Occipital lobe (tissue), 2 donors: ENCODE measurements around the gene PCDHGA9. TPM values are rescaled to one million over a fixed set of nuclear protein-coding genes. Genes with fewer than 3 reads are reported as not detected.
"Not testable (repeated sequence)": the region's sequence is repeated elsewhere in the genome, so short reads cannot be mapped to it uniquely, and the experiment has no call there.

Experiments used
- DNase-seq: peaks from one replicate; lab custom pipeline; 2025; lab: John Stamatoyannopoulos, UW
- total RNA-seq: library from RNA; depleted of rRNA; stranded (reverse); fragments of >200 nt; gene quantifications from one replicate; pipeline ENCODE4 v1.2.3, GENCODE V29; 2014

PCDHGA9 gene
- total RNA-seq, 1 donor from 2014 or later = 11.9 TPM

- DNase-seq = no peak
Measured at GRCh38 chr5:141413540-141414069, 11.0 kb downstream of the PCDHGA9 start.

DNA sequence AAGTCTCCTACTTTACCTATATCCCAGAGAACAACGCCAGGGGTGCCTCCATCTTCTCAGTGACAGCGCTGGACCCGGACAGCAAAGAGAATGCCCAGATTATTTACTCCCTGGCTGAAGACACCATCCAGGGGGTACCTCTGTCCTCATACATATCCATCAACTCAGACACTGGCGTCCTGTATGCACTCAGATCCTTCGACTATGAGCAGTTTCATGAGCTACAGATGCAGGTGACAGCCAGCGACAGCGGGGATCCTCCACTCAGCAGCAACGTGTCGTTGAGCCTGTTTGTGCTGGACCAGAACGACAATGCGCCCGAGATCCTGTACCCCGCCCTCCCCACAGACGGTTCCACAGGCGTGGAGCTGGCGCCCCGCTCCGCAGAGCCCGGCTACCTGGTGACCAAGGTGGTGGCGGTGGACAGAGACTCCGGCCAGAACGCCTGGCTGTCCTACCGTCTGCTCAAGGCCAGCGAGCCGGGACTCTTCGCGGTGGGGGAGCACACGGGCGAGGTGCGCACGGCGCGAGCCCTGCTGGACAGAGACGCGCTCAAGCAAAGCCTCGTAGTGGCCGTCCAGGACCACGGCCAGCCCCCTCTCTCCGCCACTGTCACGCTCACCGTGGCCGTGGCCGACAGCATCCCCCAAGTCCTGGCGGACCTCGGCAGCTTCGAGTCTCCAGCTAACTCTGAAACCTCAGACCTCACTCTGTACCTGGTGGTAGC is 12.1 kb downstream of the PCDHGA9 start:
- DNase-seq = not testable (repeated sequence)

DNA sequence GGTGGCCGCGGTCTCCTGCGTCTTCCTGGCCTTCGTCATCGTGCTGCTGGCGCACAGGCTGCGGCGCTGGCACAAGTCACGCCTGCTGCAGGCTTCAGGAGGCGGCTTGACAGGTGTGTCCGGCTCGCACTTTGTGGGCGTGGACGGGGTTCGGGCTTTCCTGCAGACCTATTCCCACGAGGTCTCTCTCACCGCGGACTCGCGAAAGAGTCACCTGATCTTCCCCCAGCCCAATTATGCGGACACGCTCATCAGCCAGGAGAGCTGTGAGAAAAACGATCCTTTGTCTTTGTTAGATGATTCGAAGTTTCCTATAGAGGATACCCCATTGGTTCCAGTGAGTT is 12.7 kb downstream of the PCDHGA9 start:
- DNase-seq = not testable (repeated sequence)

GRCh38 chr5:141417494-141418172 is 15.1 kb downstream of the PCDHGA9 start, which contains the start of gene PCDHGB7:
TSS of gene PCDHGB7 (plus strand) at chr5:141417677. CDS start at chr5:141417860, 183 bp downstream.
- not testable (repeated sequence) for DNase-seq

DNA sequence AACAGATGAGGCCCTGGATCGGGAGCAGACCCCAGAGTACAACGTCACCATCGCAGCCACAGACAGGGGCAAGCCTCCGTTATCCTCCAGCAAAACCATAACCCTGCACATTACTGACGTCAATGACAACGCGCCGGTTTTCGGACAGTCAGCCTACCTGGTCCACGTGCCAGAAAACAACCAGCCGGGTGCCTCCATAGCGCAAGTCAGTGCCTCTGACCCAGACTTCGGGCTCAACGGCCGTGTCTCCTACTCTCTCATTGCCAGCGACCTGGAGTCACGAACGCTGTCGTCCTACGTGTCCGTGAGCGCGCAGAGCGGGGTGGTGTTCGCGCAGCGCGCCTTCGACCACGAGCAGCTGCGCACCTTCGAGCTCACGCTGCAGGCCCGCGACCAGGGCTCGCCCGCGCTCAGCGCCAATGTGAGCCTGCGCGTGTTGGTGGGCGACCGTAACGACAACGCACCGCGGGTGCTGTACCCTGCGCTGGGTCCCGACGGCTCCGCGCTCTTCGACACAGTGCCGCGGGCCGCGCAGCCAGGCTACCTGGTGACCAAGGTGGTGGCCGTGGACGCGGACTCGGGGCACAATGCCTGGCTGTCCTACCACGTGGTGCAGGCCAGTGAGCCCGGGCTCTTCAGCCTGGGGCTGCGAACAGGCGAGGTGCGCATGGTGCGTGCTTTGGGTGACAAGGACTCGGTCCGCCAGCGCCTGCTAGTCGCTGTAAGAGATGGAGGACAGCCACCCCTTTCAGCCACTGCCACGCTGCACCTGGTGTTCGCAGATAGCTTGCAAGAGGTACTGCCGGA is 16.7 kb downstream of the PCDHGA9 start:
- no peak for DNase-seq

DNA sequence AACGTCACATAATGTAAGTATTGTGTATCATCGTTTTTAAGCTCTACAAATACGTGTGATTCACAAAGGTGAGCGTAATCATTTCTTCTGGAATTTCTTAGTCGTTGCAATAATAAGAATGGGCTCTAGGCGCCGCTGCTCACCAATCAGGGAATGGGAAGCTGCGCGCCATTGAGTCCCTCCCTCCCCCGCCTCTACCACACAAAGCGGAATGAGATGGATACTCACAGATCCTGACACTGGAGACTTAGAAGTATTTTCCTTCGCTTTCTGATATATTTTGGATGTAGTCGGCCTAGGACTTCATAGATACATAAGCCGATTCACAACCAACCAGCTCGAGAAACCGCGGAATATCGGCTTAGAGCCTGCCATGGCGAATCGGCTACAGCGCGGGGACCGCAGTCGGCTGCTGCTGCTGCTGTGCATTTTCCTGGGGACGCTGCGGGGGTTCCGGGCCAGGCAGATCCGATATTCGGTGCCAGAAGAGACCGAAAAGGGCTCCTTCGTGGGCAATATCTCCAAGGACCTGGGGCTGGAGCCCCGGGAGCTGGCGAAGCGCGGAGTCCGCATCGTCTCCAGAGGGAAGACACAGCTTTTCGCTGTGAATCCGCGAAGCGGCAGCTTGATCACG is 18.4 kb downstream of the PCDHGA9 start, which contains the start of gene PCDHGA11:
Gene PCDHGA11 (plus strand): TSS at position 197 of the 634 bp plus-strand sequence. CDS start 177 bp downstream, at position 374.
- no peak for DNase-seq

- no peak for DNase-seq
Measured at GRCh38 chr5:141421489-141421855, 18.9 kb downstream of the PCDHGA9 start.

DNA sequence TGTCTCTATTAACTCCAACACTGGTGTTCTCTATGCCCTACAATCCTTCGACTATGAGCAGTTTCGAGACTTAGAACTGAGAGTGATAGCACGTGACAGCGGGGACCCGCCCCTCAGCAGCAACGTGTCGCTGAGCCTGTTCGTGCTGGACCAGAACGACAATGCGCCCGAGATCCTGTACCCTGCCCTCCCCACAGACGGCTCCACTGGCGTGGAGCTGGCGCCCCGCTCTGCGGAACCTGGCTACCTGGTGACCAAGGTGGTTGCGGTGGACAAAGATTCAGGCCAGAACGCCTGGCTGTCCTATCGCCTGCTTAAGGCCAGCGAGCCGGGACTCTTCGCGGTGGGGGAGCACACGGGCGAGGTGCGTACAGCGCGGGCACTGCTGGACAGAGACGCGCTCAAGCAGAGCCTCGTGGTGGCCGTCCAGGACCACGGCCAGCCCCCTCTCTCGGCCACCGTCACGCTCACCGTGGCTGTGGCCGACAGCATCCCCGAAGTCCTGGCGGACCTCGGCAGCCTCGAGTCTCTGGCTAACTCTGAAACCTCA is 20.2 kb downstream of the PCDHGA9 start:
- DNase-seq = no peak

DNA sequence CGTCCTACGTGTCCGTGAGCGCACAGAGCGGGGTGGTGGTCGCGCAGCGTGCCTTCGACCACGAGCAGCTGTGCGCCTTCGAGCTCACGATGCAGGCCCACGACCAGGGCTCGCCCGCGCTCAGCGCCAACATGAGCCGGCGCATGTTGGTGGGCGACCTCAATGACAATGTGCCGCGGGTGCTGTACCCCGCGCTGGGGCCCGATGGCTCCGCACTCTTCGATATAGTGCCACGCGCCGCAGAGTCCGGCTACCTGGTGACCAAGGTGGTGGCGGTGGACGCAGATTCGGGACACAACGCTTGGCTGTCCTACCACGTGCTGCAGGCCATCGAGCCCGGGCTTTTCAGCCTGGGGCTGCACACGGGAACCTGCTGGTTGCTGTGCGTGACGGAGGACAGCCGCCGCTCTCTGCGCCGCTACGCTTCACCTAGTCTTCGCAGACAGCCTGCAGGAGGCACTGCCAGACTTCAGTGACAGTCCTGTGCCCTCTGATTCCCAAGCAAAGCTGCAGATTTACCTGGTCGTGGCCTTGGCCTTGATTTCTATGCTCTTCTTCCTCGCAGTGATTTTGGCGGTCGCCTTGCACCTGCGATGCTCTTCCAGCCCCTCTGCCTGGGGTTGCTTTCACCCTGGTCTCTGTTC is 25.3 kb downstream of the PCDHGA9 start:
- no peak for DNase-seq

DNA sequence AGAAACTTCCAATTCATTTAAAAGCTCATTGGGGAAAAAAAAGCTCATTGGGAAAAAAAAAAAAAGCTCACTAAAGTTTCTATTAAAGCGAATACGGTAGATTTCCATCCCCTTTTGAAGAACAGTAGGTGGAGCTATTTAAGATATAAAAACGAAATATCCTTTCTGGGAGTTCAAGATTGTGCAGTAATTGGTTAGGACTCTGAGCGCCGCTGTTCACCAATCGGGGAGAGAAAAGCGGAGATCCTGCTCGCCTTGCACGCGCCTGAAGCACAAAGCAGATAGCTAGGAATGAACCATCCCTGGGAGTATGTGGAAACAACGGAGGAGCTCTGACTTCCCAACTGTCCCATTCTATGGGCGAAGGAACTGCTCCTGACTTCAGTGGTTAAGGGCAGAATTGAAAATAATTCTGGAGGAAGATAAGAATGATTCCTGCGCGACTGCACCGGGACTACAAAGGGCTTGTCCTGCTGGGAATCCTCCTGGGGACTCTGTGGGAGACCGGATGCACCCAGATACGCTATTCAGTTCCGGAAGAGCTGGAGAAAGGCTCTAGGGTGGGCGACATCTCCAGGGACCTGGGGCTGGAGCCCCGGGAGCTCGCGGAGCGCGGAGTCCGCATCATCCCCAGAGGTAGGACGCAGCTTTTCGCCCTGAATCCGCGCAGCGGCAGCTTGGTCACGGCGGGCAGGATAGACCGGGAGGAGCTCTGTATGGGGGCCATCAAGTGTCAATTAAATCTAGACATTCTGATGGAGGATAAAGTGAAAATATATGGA is 27.9 kb downstream of the PCDHGA9 start, which contains the start of gene PCDHGA12:
Gene PCDHGA12 (plus strand): TSS at position 176 of the 782 bp plus-strand sequence. CDS start 253 bp downstream, at position 429.
- no peak for DNase-seq

DNA sequence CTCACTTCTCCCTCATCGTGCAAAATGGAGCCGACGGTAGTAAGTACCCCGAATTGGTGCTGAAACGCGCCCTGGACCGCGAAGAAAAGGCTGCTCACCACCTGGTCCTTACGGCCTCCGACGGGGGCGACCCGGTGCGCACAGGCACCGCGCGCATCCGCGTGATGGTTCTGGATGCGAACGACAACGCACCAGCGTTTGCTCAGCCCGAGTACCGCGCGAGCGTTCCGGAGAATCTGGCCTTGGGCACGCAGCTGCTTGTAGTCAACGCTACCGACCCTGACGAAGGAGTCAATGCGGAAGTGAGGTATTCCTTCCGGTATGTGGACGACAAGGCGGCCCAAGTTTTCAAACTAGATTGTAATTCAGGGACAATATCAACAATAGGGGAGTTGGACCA is 28.7 kb downstream of the PCDHGA9 start:
- DNase-seq = no peak

DNA sequence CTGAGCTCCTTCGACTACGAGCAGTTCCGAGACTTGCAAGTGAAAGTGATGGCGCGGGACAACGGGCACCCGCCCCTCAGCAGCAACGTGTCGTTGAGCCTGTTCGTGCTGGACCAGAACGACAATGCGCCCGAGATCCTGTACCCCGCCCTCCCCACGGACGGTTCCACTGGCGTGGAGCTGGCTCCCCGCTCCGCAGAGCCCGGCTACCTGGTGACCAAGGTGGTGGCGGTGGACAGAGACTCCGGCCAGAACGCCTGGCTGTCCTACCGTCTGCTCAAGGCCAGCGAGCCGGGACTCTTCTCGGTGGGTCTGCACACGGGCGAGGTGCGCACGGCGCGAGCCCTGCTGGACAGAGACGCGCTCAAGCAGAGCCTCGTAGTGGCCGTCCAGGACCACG is 29.7 kb downstream of the PCDHGA9 start:
- DNase-seq = not testable (repeated sequence)

DNA sequence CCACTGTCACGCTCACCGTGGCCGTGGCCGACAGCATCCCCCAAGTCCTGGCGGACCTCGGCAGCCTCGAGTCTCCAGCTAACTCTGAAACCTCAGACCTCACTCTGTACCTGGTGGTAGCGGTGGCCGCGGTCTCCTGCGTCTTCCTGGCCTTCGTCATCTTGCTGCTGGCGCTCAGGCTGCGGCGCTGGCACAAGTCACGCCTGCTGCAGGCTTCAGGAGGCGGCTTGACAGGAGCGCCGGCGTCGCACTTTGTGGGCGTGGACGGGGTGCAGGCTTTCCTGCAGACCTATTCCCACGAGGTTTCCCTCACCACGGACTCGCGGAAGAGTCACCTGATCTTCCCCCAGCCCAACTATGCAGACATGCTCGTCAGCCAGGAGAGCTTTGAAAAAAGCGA is 30.1 kb downstream of the PCDHGA9 start:
- DNase-seq = not testable (repeated sequence)

DNA sequence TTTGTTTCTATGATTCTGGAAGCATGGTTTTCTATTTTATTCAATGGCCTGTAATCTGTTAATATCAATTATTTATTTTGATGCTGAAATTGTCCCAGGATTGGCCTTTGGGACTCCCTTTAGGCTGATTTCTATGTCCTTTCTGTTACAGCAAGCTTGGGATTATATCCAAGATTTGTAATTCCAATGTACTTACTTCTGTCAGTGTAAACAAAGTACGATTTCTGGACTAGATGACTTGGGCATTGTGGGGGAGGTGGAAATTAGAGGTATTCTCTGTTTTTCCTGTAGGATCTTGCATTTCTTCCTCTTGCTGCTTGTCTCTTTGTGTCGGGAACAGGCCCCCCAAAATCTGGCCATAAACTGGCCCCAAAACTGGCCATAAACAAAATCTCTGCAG is 31.4 kb downstream of the PCDHGA9 start:
- no peak for DNase-seq

- no peak for DNase-seq
Measured at GRCh38 chr5:141437221-141437620, 34.6 kb downstream of the PCDHGA9 start.

- DNase-seq = no peak
Measured at GRCh38 chr5:141439411-141440141, 37.0 kb downstream of the PCDHGA9 start.

DNA sequence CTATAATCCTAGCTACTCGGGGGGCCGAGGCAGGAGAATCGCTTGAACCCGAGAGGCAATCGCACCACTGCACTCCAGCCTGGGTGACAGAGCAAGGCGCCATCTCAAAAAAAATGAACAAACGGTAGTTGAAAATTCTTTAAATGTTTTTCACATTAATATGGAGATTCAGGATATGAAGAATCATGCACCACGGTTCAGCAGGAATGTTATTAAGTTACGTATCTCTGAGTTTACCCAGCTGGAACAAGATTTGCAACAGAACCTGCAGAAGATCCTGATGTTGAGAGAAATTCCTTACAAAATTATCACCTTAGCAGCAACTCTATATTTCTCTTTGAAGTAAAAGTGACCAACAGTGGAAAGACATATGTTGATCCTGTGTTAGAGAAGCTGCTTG is 37.8 kb downstream of the PCDHGA9 start:
- DNase-seq = no peak

DNA sequence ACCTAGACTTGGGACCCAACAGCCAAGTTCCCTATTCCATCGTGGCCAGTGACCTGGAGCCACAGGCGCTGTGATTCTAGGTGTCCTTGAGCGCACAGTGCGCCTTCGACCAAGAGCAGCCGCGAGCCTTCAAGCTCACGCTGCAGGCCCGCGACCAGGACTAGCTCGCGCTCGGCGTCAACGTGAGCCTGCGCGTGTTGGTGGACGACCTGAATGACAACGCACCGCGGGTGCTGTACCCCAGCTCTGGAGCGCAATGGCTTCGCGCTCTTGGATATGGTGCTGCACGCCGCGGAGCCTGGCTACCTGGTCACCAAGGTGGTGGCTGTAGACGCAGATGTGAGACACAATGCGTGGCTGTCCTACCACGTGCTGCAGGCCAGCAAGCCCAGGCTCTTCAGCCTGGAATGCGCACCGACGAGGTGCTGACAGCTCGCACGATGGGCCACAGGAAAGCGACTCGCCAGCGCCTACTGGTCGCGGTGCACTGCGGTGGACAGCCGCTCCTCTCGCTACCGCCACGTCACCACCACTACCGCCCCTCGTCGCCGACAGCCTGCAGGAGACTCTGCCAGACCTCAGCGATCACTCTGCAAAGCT is 39.1 kb downstream of the PCDHGA9 start:
- no peak for DNase-seq
